HG03520 (cell line): Measurements from ENCODE around the gene SNCG.
"Not testable (repeated sequence)": the region's sequence is repeated elsewhere in the genome, so short reads cannot be mapped to it uniquely, and the experiment has no call there.

Source experiments
- ATAC-seq: cut with Tn5 transposase; IDR thresholded peaks from one replicate; pipeline ENCODE4 v1.9.1; 2021; ENCODE audit warnings: mild to moderate bottlenecking, moderate library complexity; ENCODE audit not compliant: unreplicated experiment

The SNCG gene

GRCh38 chr10:86958116-86958900 lies at the start of gene SNCG:
Gene SNCG (plus strand): TSS chr10:86958599. CDS start chr10:86958698, 99 bp downstream.
- ATAC-seq = no peak

- ATAC-seq = no peak
These were observed 43.7 kb upstream of the SNCG start for GRCh38 chr10:86914734-86915133.

- no peak for ATAC-seq
These were observed 40.4 kb upstream of the SNCG start for GRCh38 chr10:86918022-86918471.

- no peak for ATAC-seq
These were observed 35.8 kb upstream of the SNCG start for GRCh38 chr10:86922553-86922961.

- ATAC-seq = no peak
These were observed 28.7 kb upstream of the SNCG start for GRCh38 chr10:86929468-86930380.

- no peak for ATAC-seq
These were observed 26.5 kb upstream of the SNCG start for GRCh38 chr10:86931872-86932271.

GRCh38 chr10:86932674-86933073 lies 25.7 kb upstream of the SNCG start:
- ATAC-seq = no peak

- ATAC-seq = not testable (repeated sequence)
These were observed 24.2 kb upstream of the SNCG start for GRCh38 chr10:86934162-86934711.

GRCh38 chr10:86936661-86937501 lies 21.5 kb upstream of the SNCG start:
- no peak for ATAC-seq

GRCh38 chr10:86937502-86938154 lies 20.8 kb upstream of the SNCG start:
- ATAC-seq = no peak

- ATAC-seq = no peak
These were observed 20.1 kb upstream of the SNCG start for GRCh38 chr10:86938260-86938659.

- ATAC-seq = not testable (repeated sequence)
These were observed 18.3 kb upstream of the SNCG start for GRCh38 chr10:86940076-86940475.

- no peak for ATAC-seq
These were observed 17.7 kb upstream of the SNCG start for GRCh38 chr10:86940677-86941076.

- ATAC-seq = no peak
These were observed 17.0 kb upstream of the SNCG start for GRCh38 chr10:86941426-86941825.

GRCh38 chr10:86941991-86942421 lies 16.4 kb upstream of the SNCG start:
- no peak for ATAC-seq

GRCh38 chr10:86942441-86943315 lies 15.7 kb upstream of the SNCG start:
- no peak for ATAC-seq

- ATAC-seq = no peak
These were observed 14.9 kb upstream of the SNCG start for GRCh38 chr10:86943316-86944030.

GRCh38 chr10:86944031-86944419 lies 14.4 kb upstream of the SNCG start:
- ATAC-seq = no peak
